ENCODE data around the gene ZNF76.
"Not testable (repeated sequence)": the region's sequence is repeated elsewhere in the genome, so short reads cannot be mapped to it uniquely, and the experiment has no call there.

ZNF76 gene

GRCh38 chr6:35308543-35308942 is 49.0 kb downstream of the ZNF76 start:
- H3K9me3 ChIP-seq (ENCODE audit: control insufficient read depth in 1 of 2, low read length in 2 of 2); H3K27ac ChIP-seq (ENCODE audit: low read depth, low read length); H3K9ac ChIP-seq (ENCODE audit: low read depth in 1 of 2, low read length in 2 of 2); H3K4me3 ChIP-seq (ENCODE audit: low read depth in 1 of 2, low read length in 2 of 2); H3K36me3 ChIP-seq (ENCODE audit: control insufficient read depth in 1 of 2, insufficient read depth in 2 of 2, low read length in 2 of 2); H3K27me3 ChIP-seq (ENCODE audit: control insufficient read depth in 1 of 2, insufficient read depth in 2 of 2, low read length in 2 of 2): not testable (repeated sequence)
- peaks cover 5 to 19% of the 10 kb centered on the region in 2 donors for H3K4me1 ChIP-seq (ENCODE audit: control insufficient read depth in 1 of 2, insufficient read depth in 2 of 2, low read length in 2 of 2)

- H3K27ac ChIP-seq (ENCODE audit: low read depth, low read length), result no peak overlapping the region
- peaks cover 0 to 10% of the 10 kb centered on the region in 2 donors for H3K36me3 ChIP-seq (ENCODE audit: control insufficient read depth in 1 of 2, insufficient read depth in 2 of 2, low read length in 2 of 2)
- H3K9me3 ChIP-seq (ENCODE audit: control insufficient read depth in 1 of 2, low read length in 2 of 2), result no peaks in the 10 kb centered on the region
- peaks cover 5 to 17% of the 10 kb centered on the region in 2 donors for H3K4me1 ChIP-seq (ENCODE audit: control insufficient read depth in 1 of 2, insufficient read depth in 2 of 2, low read length in 2 of 2)
- H3K27me3 ChIP-seq (ENCODE audit: control insufficient read depth in 1 of 2, insufficient read depth in 2 of 2, low read length in 2 of 2), result no peaks in the 10 kb centered on the region
- H3K4me3 ChIP-seq (ENCODE audit: low read depth in 1 of 2, low read length in 2 of 2), result no peak overlapping the region
- no peak overlapping the region for H3K9ac ChIP-seq (ENCODE audit: low read depth in 1 of 2, low read length in 2 of 2)
Measured at GRCh38 chr6:35309611-35310264, 50.2 kb downstream of the ZNF76 start.

GRCh38 chr6:35310265-35310831 is 50.8 kb downstream of the ZNF76 start:
- no peaks in the 10 kb centered on the region for H3K9me3 ChIP-seq (ENCODE audit: control insufficient read depth in 1 of 2, low read length in 2 of 2)
- H3K4me1 ChIP-seq (ENCODE audit: control insufficient read depth in 1 of 2, insufficient read depth in 2 of 2, low read length in 2 of 2), result peaks cover 5 to 17% of the 10 kb centered on the region in 2 donors
- H3K9ac ChIP-seq (ENCODE audit: low read depth in 1 of 2, low read length in 2 of 2), result peak overlapping the region in 1 of 2 donors; percentile 6
- no peak overlapping the region for H3K27ac ChIP-seq (ENCODE audit: low read depth, low read length)
- peaks cover 0 to 10% of the 10 kb centered on the region in 2 donors for H3K36me3 ChIP-seq (ENCODE audit: control insufficient read depth in 1 of 2, insufficient read depth in 2 of 2, low read length in 2 of 2)
- H3K27me3 ChIP-seq (ENCODE audit: control insufficient read depth in 1 of 2, insufficient read depth in 2 of 2, low read length in 2 of 2), result no peaks in the 10 kb centered on the region
- H3K4me3 ChIP-seq (ENCODE audit: low read depth in 1 of 2, low read length in 2 of 2), result no peak overlapping the region

- H3K27me3 ChIP-seq (ENCODE audit: control insufficient read depth in 1 of 2, insufficient read depth in 2 of 2, low read length in 2 of 2), result no peaks in the 10 kb centered on the region
- H3K4me3 ChIP-seq (ENCODE audit: low read depth in 1 of 2, low read length in 2 of 2), result peak overlapping the region in 1 of 2 donors; percentile 21
- H3K4me1 ChIP-seq (ENCODE audit: control insufficient read depth in 1 of 2, insufficient read depth in 2 of 2, low read length in 2 of 2), result peaks cover 5 to 17% of the 10 kb centered on the region in 2 donors
- H3K9ac ChIP-seq (ENCODE audit: low read depth in 1 of 2, low read length in 2 of 2), result no peak overlapping the region
- H3K27ac ChIP-seq (ENCODE audit: low read depth, low read length), result no peak overlapping the region
- peaks cover 0 to 10% of the 10 kb centered on the region in 2 donors for H3K36me3 ChIP-seq (ENCODE audit: control insufficient read depth in 1 of 2, insufficient read depth in 2 of 2, low read length in 2 of 2)
- no peaks in the 10 kb centered on the region for H3K9me3 ChIP-seq (ENCODE audit: control insufficient read depth in 1 of 2, low read length in 2 of 2)
Measured at GRCh38 chr6:35311390-35312075, 52.0 kb downstream of the ZNF76 start.

DNA sequence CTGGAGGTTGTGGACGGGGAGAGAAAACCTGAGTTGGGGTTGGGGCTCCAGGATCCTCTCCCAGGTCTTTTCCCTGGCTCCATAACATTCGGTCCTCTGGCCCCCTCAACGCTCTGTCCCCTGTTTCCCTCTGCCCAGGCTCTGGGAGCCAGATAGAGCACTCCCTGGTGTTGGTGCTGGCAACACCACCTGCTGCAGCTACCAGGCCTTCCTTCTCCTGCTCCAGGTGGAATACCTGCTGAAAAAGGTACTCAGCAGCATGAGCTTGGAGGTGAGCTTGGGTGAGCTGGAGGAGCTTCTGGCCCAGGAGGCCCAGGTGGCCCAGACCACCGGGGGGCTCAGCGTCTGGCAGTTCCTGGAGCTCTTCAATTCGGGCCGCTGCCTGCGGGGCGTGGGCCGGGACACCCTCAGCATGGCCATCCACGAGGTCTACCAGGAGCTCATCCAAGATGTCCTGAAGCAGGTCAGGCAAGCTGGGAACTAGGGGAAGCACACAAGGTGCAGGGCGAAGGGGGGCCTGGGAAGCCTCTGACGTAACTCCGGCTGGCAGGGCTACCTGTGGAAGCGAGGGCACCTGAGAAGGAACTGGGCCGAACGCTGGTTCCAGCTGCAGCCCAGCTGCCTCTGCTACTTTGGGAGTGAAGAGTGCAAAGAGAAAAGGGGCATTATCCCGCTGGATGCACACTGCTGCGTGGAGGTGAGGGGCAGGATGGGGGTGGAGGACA is 52.7 kb downstream of the ZNF76 start:
- Histone ChIP-seq H3K9ac (ENCODE audit: low read depth in 1 of 2, low read length in 2 of 2) (no peak overlapping the region), H3K36me3 (ENCODE audit: control insufficient read depth in 1 of 2, insufficient read depth in 2 of 2, low read length in 2 of 2) (peaks cover 0 to 10% of the 10 kb centered on the region in 2 donors), H3K9me3 (ENCODE audit: control insufficient read depth in 1 of 2, low read length in 2 of 2) (no peaks in the 10 kb centered on the region), H3K4me1 (ENCODE audit: control insufficient read depth in 1 of 2, insufficient read depth in 2 of 2, low read length in 2 of 2) (peaks cover 5 to 17% of the 10 kb centered on the region in 2 donors), H3K27ac (ENCODE audit: low read depth, low read length) (no peak overlapping the region), H3K4me3 (ENCODE audit: low read depth in 1 of 2, low read length in 2 of 2) (no peak overlapping the region), H3K27me3 (ENCODE audit: control insufficient read depth in 1 of 2, insufficient read depth in 2 of 2, low read length in 2 of 2) (no peaks in the 10 kb centered on the region)

- Histone ChIP-seq H3K4me1 (ENCODE audit: control insufficient read depth in 1 of 2, insufficient read depth in 2 of 2, low read length in 2 of 2) (peaks cover 8 to 21% of the 10 kb centered on the region in 2 donors), H3K36me3 (ENCODE audit: control insufficient read depth in 1 of 2, insufficient read depth in 2 of 2, low read length in 2 of 2) (peaks cover 0 to 16% of the 10 kb centered on the region in 2 donors), H3K27me3 (ENCODE audit: control insufficient read depth in 1 of 2, insufficient read depth in 2 of 2, low read length in 2 of 2) (no peaks in the 10 kb centered on the region), H3K9ac (ENCODE audit: low read depth in 1 of 2, low read length in 2 of 2) (no peak overlapping the region), H3K4me3 (ENCODE audit: low read depth in 1 of 2, low read length in 2 of 2) (no peak overlapping the region), H3K9me3 (ENCODE audit: control insufficient read depth in 1 of 2, low read length in 2 of 2) (no peaks in the 10 kb centered on the region), H3K27ac (ENCODE audit: low read depth, low read length) (no peak overlapping the region)
Measured at GRCh38 chr6:35312807-35313206, 53.3 kb downstream of the ZNF76 start.

- Histone ChIP-seq H3K27me3 (ENCODE audit: control insufficient read depth in 1 of 2, insufficient read depth in 2 of 2, low read length in 2 of 2) (no peaks in the 10 kb centered on the region), H3K9ac (ENCODE audit: low read depth in 1 of 2, low read length in 2 of 2) (peak overlapping the region; percentile 16 to 41), H3K4me3 (ENCODE audit: low read depth in 1 of 2, low read length in 2 of 2) (peak overlapping the region; percentile 80 to 82), H3K36me3 (ENCODE audit: control insufficient read depth in 1 of 2, insufficient read depth in 2 of 2, low read length in 2 of 2) (peaks cover 0 to 22% of the 10 kb centered on the region in 2 donors), H3K27ac (ENCODE audit: low read depth, low read length) (no peak overlapping the region), H3K9me3 (ENCODE audit: control insufficient read depth in 1 of 2, low read length in 2 of 2) (no peaks in the 10 kb centered on the region), H3K4me1 (ENCODE audit: control insufficient read depth in 1 of 2, insufficient read depth in 2 of 2, low read length in 2 of 2) (peaks cover 14 to 17% of the 10 kb centered on the region in 2 donors)
Measured at GRCh38 chr6:35317483-35318195, 58.1 kb downstream of the ZNF76 start.

- Histone ChIP-seq H3K27ac (ENCODE audit: low read depth, low read length) (peak overlapping the region; percentile 59), H3K9me3 (ENCODE audit: control insufficient read depth in 1 of 2, low read length in 2 of 2) (no peaks in the 10 kb centered on the region), H3K4me3 (ENCODE audit: low read depth in 1 of 2, low read length in 2 of 2) (peak overlapping the region; percentile 80 to 82), H3K9ac (ENCODE audit: low read depth in 1 of 2, low read length in 2 of 2) (peak overlapping the region; percentile 57 to 82), H3K4me1 (ENCODE audit: control insufficient read depth in 1 of 2, insufficient read depth in 2 of 2, low read length in 2 of 2) (peaks cover 14 to 15% of the 10 kb centered on the region in 2 donors), H3K27me3 (ENCODE audit: control insufficient read depth in 1 of 2, insufficient read depth in 2 of 2, low read length in 2 of 2) (no peaks in the 10 kb centered on the region), H3K36me3 (ENCODE audit: control insufficient read depth in 1 of 2, insufficient read depth in 2 of 2, low read length in 2 of 2) (peaks cover 0 to 21% of the 10 kb centered on the region in 2 donors)
Measured at GRCh38 chr6:35318196-35319171, 58.9 kb downstream of the ZNF76 start.
